HCT116 (cell line): ENCODE data around the gene OGFOD2. TPM values are rescaled to one million over a fixed set of nuclear protein-coding genes. Genes with fewer than 3 reads are reported as not detected.
"Not testable (repeated sequence)": the region's sequence is repeated elsewhere in the genome, so short reads cannot be mapped to it uniquely, and the experiment has no call there.

Experiments
- ATAC-seq: fragments of 200-7000 bp; cut with Tn5 transposase; 2 replicates; pipeline ENCODE4 v1.9.1; 2020; ENCODE audit warnings: mild to moderate bottlenecking, moderate library complexity
- BruUV-seq: library from RNA; stranded (reverse); fragments of 400-500 nt; replicated peaks from 2 replicates; lab custom pipeline; 2021; lab: Mats Ljungman, UMichigan
- CTCF ChIA-PET: fragments of 300-600 bp; sonication (Branson Sonifier 250); formaldehyde crosslinking; loops from one replicate; lab custom pipeline; 2021; ENCODE audit warnings: antibody characterized with exemption; lab: Charles Lee
- POLR2A ChIA-PET: fragments of 300-600, 350-600 bp; sonication (Branson Sonifier 250); formaldehyde crosslinking; loops from one replicate; lab custom pipeline; 2021; ENCODE audit warnings: antibody characterized with exemption; lab: Charles Lee
- RAD21 ChIA-PET, 2 experiments: fragments of 300-600 bp; sonication (Branson Sonifier 250); formaldehyde crosslinking; loops; one replicate each; lab custom pipeline; 2023; ENCODE audit warnings: low total read pairs in 2 of 2; ENCODE audit not compliant: uncharacterized antibody in 2 of 2, unreplicated experiment in 2 of 2, low non-redundant PET in 1 of 2; lab: Charles Lee
- DNase-seq: peaks from one replicate; pipeline ENCODE4 v3.0.0-alpha.2; 2010; ENCODE audit warnings: low read depth, low spot score
- H2AFZ ChIP-seq: fragments of 200-600 bp; shearing (Covaris generic), sonication (generic); 2 replicates; pipeline ENCODE4 v1.6.1; 2017; ENCODE audit warnings: low read depth, mixed run types, mixed read lengths, antibody characterized with exemption, low read length; ENCODE audit not compliant: poor library complexity, severe bottlenecking
- H3K27ac ChIP-seq: 2 replicates; pipeline ENCODE4 v1.5.1; 2012; ENCODE audit warnings: low read depth, low read length
- H3K27me3 ChIP-seq: fragments of 200-600 bp; sonication (generic); 2 replicates; pipeline ENCODE4 v1.6.1; 2016; ENCODE audit warnings: mixed run types, low read length, mixed read lengths; ENCODE audit not compliant: insufficient read depth
- H3K36me3 ChIP-seq, 2 experiments: fragments of 200-500 bp in 1 of 2; fragments of 200-600 bp in 1 of 2; sonication (Bioruptor generic) in 1 of 2; sonication (generic) in 1 of 2; 2 replicates each; pipeline versions ENCODE4 v1.5.1 to v1.6.1; 2014 to 2016; ENCODE audit warnings: low read length in 2 of 2, inconsistent platforms in 1 of 2, mixed read lengths in 1 of 2, mixed run types in 1 of 2; ENCODE audit not compliant: insufficient read depth in 2 of 2, control insufficient read depth in 1 of 2
- H3K4me1 ChIP-seq, 2 experiments: fragments of 200-600 bp in 1 of 2; sonication (generic) in 1 of 2; 2 replicates each; pipeline versions ENCODE4 v1.5.1 to v1.6.1; 2012 to 2017; ENCODE audit warnings: low read length in 2 of 2, inconsistent platforms in 1 of 2, mild to moderate bottlenecking in 1 of 2, mixed read lengths in 1 of 2, mixed run types in 1 of 2, moderate library complexity in 1 of 2; ENCODE audit not compliant: insufficient read depth in 2 of 2, control insufficient read depth in 1 of 2
- H3K4me2 ChIP-seq: fragments of 200-600 bp; sonication (generic); 2 replicates; pipeline ENCODE4 v1.6.1; 2017; ENCODE audit warnings: mixed run types, low read length, mixed read lengths
- H3K4me3 ChIP-seq, 2 experiments: fragments of 200-600 bp in 1 of 2; sonication (generic) in 1 of 2; replicated peaks in 1 of 2; 2 replicates each; pipeline ENCODE4 v1.5.1; 2011 to 2016; ENCODE audit warnings: low read length in 2 of 2, control low read depth in 1 of 2, low read depth in 1 of 2, mild to moderate bottlenecking in 1 of 2, mixed read lengths in 1 of 2, mixed run types in 1 of 2
- H3K79me2 ChIP-seq: fragments of 200-600 bp; sonication (generic); 2 replicates; pipeline ENCODE4 v1.6.1; 2017; ENCODE audit warnings: mild to moderate bottlenecking, mixed run types, low read length, moderate library complexity, mixed read lengths; ENCODE audit not compliant: insufficient read depth
- H3K9ac ChIP-seq: fragments of 200-600 bp; sonication (generic); 2 replicates; pipeline ENCODE4 v1.6.1; 2016; ENCODE audit warnings: low read length, mixed read lengths
- H3K9me2 ChIP-seq: fragments of 200-600 bp; sonication (generic), shearing (Covaris generic); 2 replicates; pipeline ENCODE4 v1.6.1; 2017; ENCODE audit warnings: mixed run types, mild to moderate bottlenecking, moderate library complexity; ENCODE audit not compliant: insufficient read depth
- H3K9me3 ChIP-seq, 2 experiments: fragments of 200-500 bp in 1 of 2; fragments of 200-600 bp in 1 of 2; sonication (Bioruptor generic) in 1 of 2; sonication (generic) in 1 of 2; 2 replicates each; pipeline ENCODE4 v1.6.1; 2014 to 2017; ENCODE audit warnings: low read length in 2 of 2, mixed read lengths in 2 of 2, inconsistent platforms in 1 of 2, low read depth in 1 of 2, mild to moderate bottlenecking in 1 of 2, mixed run types in 1 of 2, moderate library complexity in 1 of 2; ENCODE audit not compliant: control insufficient read depth in 1 of 2, insufficient read depth in 1 of 2
- H4K20me1 ChIP-seq: fragments of 200-600 bp; sonication (generic), shearing (Covaris generic); 2 replicates; pipeline ENCODE4 v1.6.1; 2017; ENCODE audit warnings: mixed run types, mild to moderate bottlenecking, moderate library complexity; ENCODE audit not compliant: insufficient read depth
- EGR1 ChIP-seq: IDR thresholded peaks from 2 replicates; pipeline ENCODE4 v1.6.1; 2012; ENCODE audit warnings: low read depth
- FOSL1 ChIP-seq: IDR thresholded peaks from 2 replicates; pipeline ENCODE4 v1.6.1; 2012; ENCODE audit warnings: low read depth
- intact Hi-C: fragments of 100-400 bp; cut with micrococcal nuclease; formaldehyde crosslinking; loops from 2 replicates; pipeline ENCODE4 v1.10.0; 2022
- total RNA-seq: library from RNA; stranded (reverse); gene quantifications from one replicate; pipeline ENCODE4 v1.2.1, GENCODE V29; 2021; ENCODE audit not compliant: unreplicated experiment

Gene OGFOD2
- total RNA-seq, 1 experiment from 2014 or later, result 29.5 TPM

GRCh38 chr12:123013185-123014095 lies 38.4 kb downstream of the OGFOD2 start:
- intact Hi-C loops, result no loop called here
- DNase-seq (no peak), ATAC-seq (no peak)
- Histone ChIP-seq H3K27me3 (no peaks in the 10 kb centered on the region), H3K4me2 (no peak overlapping the region), H3K9ac (no peak overlapping the region), H3K9me2 (no peaks in the 10 kb centered on the region), H3K36me3 (0 out of 4 replicates have a peak, but pooled peaks cover 0 to 3% of the 10 kb centered on the region in 2 experiments), H3K79me2 (no peaks in the 10 kb centered on the region), H3K4me3 (no peak overlapping the region), H3K4me1 (no peaks in the 10 kb centered on the region), H2AFZ (no peak overlapping the region), H4K20me1 (no peaks in the 10 kb centered on the region), H3K9me3 (no peaks in the 10 kb centered on the region), H3K27ac (no peak overlapping the region)
- RAD21 ChIA-PET, result no interaction called here
- CTCF ChIA-PET, result no interaction called here
- POLR2A ChIA-PET, result interaction anchor here (0.6 kb wide), 1 partner anchor 200 kb away, joined by 3 read pairs; no protein-coding TSS in a partner anchor
- TF ChIP-seq EGR1 (no peak), FOSL1 (no peak)
- BruUV-seq, result no TSS peak

GRCh38 chr12:123014473-123014872 lies 39.4 kb downstream of the OGFOD2 start:
- H3K36me3 ChIP-seq, H3K9me3 ChIP-seq, POLR2A ChIA-PET, H3K9me2 ChIP-seq, H3K79me2 ChIP-seq, H4K20me1 ChIP-seq, H3K4me2 ChIP-seq, DNase-seq, H3K4me3 ChIP-seq, H3K27me3 ChIP-seq, H3K4me1 ChIP-seq, BruUV-seq, H3K9ac ChIP-seq, H2AFZ ChIP-seq, ATAC-seq, CTCF ChIA-PET, RAD21 ChIA-PET, intact Hi-C loops, H3K27ac ChIP-seq: not testable (repeated sequence)
